GF-D8 (cell line): ENCODE measurements around the gene FABP7.

Experiments used
- DNase-seq: peaks from one replicate; lab custom pipeline; 2025; lab: John Stamatoyannopoulos, UW

Gene FABP7

GRCh38 chr6:122758927-122759334, 20.6 kb upstream of the FABP7 start:
- no peak for DNase-seq

GRCh38 chr6:122760330-122760729, 19.2 kb upstream of the FABP7 start:
- no peak for DNase-seq

GRCh38 chr6:122766256-122766655, 13.3 kb upstream of the FABP7 start:
- DNase-seq, result no peak

- peak; percentile 45 for DNase-seq
Measured at GRCh38 chr6:122770835-122771601, 8.5 kb upstream of the FABP7 start.

- no peak for DNase-seq
Measured at GRCh38 chr6:122772724-122773415, 6.6 kb upstream of the FABP7 start.

DNA sequence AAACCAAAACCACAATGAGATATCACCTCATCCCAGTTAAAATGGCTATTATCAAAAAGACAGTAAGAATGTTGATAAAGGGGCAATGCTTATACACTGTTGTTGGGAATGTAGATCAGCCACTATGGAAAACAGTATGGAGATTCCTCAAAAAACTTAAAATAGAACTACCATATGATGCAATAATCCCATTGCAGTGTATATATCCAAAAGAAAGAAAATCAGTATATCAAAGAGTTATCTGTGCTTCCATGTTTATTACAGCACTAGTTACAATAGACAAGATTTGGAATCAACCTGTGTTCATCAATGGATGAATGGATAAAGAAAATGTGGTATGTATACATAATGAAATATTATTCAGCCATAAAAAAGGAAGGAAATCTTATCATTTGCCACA, 3.5 kb upstream of the FABP7 start:
- DNase-seq, result no peak

DNA sequence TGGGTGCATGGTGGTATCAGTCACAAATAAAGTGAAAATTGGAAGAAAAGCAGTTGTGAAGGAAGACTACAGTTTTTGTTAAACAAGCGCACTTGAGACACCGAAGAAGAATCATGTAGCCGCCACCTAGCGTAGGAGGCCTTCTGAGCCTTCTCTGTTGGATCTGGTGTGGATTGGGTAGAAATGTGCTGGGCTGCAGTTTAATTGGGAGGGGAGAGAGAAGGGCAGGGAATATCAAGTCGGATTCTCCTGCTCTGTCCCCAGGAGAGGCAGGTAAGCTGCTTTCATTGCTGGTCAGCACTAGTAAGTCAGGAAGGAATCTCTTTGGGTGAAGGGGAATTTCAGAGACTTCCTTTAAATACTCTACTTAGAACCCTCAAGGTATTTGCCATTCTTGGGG, 1.2 kb upstream of the FABP7 start:
- DNase-seq, result no peak

GRCh38 chr6:122778985-122779661, 393 bp upstream of the FABP7 start:
- no peak for DNase-seq

DNA sequence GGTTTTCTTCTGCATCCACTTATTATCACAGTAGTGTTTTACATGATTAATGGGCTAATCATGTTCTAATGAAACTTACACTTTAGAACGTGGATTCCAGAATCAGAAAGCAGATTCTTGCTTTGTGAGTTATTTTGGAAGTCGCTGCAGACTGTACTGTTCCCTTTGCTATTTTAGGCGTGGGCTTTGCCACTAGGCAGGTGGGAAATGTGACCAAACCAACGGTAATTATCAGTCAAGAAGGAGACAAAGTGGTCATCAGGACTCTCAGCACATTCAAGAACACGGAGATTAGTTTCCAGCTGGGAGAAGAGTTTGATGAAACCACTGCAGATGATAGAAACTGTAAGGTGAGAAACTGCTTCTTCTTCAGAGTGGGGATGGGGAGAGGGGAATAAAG, 598 bp downstream of the FABP7 start:
- no peak for DNase-seq

DNA sequence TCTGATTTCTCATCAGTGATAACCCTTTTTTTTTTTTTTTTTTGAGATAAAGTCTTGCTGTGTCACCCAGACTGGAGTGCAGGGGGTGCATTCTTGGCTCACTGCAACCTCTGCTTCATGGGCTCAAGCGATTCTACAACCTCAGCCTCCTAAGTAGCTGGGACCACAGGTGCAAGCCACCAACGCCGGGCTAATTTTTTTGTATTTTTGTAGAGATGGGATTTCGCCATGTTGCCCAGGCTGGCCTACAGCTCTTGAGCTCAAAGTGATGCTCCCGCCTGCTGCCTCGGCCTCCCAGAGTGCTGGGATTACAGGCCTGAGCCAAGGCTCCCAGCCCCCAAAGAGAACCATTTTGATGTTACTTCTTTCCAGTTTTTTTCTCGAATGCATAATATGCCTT, 2.2 kb downstream of the FABP7 start:
- no peak for DNase-seq

DNA sequence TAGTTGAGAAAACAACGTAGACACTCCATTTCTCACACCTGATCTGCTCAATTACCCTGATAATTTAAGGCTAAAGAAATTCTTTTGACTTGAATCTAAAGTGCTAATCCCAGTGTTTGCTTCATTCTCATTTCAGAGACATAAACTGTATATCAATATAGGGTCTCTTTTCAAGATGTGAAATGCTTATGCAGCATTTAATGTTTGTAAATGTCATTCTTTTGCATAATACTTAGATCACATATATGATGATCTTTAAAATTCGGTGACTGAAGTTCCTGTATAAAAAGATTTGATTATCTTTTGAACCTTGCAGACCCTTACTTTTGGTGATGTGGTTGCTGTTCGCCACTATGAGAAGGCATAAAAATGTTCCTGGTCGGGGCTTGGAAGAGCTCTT, 3.9 kb downstream of the FABP7 start:
- DNase-seq, result no peak

- DNase-seq, result no peak
Measured at GRCh38 chr6:122785891-122786290, 6.4 kb downstream of the FABP7 start.

DNA sequence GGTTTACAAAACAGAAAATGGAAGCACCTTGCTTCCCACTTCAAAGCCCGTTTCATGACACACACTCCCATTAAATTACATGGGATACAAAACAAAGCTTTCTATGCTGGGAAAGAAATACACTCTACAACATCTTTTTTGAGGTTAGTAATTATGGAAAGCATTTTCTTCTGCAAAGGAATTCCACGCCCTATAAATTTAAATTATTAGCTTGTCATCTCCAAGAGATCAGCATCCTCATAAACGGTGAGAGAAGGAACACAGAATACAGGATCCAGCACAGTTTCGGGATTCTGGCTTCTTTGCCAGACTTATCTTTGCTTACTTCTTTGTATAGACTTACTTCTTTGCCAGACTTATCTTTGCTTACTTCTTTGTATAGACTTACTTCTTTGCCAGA, 8.2 kb downstream of the FABP7 start:
- DNase-seq, result no peak

DNA sequence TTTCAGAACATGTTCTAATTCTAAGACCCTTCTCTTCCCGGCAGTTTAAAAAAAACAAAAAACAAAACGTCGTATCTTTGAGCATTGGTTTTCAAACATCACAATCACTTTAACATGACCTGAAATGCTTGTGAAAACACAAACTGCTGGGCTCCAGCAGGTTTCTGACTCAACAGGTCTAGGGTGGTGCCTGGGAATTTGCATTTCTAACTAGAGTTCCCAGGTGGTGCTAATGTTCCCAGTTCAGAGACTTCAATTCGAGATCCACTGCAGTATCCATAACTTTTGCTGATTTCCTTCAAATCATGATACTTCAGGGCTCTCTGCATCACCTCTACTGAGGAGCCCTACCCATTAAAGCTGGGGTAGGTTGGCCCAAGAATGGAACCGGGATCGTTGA, 8.7 kb downstream of the FABP7 start:
- no peak for DNase-seq

GRCh38 chr6:122788663-122789181, 9.2 kb downstream of the FABP7 start:
- no peak for DNase-seq

- no peak for DNase-seq
Measured at GRCh38 chr6:122789182-122790027, 9.9 kb downstream of the FABP7 start, which contains the start of gene SMPDL3A. Gene SMPDL3A, plus strand, starts transcription at chr6:122789258. Its CDS starts 89 bp downstream, at chr6:122789347.

DNA sequence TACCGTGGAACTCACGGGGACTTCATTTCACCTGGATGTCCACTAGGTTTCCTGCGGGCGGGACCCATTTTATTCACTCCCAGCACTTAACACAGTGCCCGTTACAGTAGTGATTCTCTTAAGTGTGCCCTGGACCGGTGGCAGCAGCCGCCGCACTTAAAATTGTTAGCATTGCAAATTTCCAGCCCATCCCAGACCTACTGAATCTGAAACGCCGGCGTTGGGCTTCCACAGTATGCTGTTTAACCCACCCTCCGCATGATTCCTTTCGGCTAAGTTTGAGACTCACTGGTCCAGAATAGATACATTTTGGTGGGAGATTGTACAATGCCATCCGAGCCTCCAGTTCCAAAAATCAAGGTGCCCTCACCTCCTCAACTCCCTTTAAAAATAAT, 10.5 kb downstream of the FABP7 start:
- DNase-seq, result no peak

DNA sequence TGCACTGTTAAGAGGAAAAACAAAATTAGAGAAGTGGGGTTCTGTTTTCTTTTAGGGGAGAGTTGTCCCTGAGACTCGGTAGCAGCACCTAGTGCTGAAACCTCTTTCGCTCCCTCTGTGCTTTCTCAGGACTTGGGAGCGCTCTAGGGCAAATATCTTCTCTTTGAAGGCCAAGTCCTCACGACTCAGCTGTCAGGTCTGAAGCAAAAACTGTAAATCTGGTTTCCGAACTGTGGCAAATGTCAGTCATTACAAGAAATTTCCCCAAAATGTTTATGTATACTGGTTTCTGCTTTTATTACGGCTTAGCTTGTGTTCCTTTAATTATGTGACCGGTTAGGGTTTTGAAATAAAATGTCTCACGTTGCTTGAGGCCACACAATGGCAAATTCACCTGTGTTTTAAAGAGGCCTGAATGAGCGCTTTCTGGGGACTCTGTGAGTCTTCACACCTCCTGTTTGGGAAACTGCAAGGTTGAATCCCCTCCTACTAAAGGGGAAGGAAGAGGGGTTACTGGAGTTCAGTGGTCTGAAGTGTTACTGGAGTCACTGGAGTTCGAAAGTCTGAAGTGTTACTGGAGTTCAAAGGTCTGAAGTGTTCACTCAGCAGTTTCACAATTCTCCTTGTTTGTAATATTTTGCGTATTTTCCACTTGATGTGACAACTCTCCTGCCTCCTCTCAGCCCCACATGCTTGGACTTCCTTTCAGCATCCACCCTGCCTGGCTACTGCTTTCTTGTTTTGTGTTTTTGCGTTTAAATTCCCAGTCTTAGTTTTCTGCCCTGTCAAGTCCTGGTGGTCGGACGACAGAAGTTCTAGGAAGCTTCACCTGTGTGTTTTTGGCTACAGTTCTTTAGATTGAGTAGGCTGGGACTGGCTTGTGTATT, 11.2 kb downstream of the FABP7 start:
- no peak for DNase-seq

- DNase-seq, result no peak
Measured at GRCh38 chr6:122791310-122791679, 11.8 kb downstream of the FABP7 start.

GRCh38 chr6:122792766-122793165, 13.2 kb downstream of the FABP7 start:
- DNase-seq, result no peak

DNA sequence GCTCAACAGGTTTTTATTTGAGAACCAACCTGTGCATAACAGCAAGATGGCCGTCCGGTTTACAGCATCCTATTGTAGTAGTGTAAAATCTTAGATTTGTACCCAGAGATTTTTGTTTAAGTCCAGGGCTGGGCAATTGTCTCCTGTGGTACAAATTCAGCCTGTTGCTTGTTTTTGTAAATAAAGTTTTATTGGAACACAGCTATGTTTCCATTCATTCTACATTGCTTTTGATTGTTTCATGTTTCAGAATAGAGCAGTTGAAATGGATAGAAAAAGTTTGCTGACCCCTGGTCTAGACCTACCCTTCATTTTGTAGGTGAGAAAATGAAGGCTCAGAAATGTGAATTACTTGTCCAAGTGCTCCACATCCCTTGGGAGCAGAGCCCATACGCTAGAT, 18.0 kb downstream of the FABP7 start:
- DNase-seq, result no peak
